Measurements from ENCODE around the gene LNPEP.

LNPEP gene

DNA sequence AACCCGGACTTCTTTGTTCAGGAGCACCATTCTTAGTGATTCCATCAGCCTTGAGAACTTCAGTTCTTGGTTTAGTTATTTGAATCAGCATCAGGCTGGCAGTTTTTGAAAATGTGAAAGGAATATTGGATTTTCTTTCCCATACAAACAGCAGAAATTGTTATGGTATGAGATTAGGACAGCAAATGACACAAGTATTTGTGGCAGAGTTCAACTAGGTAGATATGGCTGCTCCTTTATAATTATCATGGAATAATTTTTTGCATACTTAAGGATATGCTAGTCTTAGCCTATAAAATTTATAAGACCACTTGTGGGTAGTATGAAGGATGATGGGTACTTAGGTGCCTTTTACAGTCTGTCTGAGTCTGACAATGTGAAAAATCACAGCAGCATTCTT lies 34.0 kb upstream of the LNPEP start:
- intact Hi-C loops (cut with DNase I; ENCODE audit: low total_unique reads) = no loop called here
- no peaks in the 10 kb centered on the region for H3K9me3 ChIP-seq
- TF ChIP-seq, protein P1, sequence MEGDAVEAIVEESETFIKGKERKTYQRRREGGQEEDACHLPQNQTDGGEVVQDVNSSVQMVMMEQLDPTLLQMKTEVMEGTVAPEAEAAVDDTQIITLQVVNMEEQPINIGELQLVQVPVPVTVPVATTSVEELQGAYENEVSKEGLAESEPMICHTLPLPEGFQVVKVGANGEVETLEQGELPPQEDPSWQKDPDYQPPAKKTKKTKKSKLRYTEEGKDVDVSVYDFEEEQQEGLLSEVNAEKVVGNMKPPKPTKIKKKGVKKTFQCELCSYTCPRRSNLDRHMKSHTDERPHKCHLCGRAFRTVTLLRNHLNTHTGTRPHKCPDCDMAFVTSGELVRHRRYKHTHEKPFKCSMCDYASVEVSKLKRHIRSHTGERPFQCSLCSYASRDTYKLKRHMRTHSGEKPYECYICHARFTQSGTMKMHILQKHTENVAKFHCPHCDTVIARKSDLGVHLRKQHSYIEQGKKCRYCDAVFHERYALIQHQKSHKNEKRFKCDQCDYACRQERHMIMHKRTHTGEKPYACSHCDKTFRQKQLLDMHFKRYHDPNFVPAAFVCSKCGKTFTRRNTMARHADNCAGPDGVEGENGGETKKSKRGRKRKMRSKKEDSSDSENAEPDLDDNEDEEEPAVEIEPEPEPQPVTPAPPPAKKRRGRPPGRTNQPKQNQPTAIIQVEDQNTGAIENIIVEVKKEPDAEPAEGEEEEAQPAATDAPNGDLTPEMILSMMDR (IDR thresholded peaks at IDR 0.05) = no peak
- H3K4me3 ChIP-seq = no peak overlapping the region
- H3K4me1 ChIP-seq = peaks cover 0 to 17% (median 0%) of the 10 kb centered on the region in 4 donors
- no peaks in the 10 kb centered on the region for H3K27me3 ChIP-seq
- peaks cover 0 to 9% (median 0%) of the 10 kb centered on the region in 3 donors for H3K36me3 ChIP-seq
- DNase-seq = no peak
- H3K27ac ChIP-seq = no peak overlapping the region

DNA sequence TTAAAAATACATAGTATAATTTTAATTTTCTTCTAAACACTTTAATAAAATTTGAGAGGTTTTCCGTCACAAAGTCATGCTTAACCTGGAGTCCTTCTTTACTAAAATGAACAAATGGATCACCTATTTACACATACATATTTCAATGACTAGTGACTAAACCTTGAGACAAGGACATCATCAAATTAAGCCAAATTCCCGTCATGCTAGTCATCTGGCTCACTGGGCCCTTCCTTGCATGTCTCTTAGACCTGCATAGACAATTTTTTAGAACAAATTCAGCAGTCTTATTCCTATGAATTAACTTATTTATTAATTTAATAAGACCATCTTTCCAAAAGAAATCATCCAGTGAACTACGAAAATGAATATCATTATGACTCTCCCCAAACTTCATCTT lies 33.0 kb upstream of the LNPEP start:
- Histone ChIP-seq H3K9me3 (no peaks in the 10 kb centered on the region), H3K27me3 (no peaks in the 10 kb centered on the region), H3K4me3 (no peak overlapping the region), H3K36me3 (peaks cover 0 to 9% (median 0%) of the 10 kb centered on the region in 3 donors), H3K4me1 (peaks cover 0 to 17% (median 0%) of the 10 kb centered on the region in 4 donors), H3K27ac (no peak overlapping the region)
- TF ChIP-seq, protein P1 (IDR thresholded peaks at IDR 0.05) = no peak
- intact Hi-C loops (cut with DNase I; ENCODE audit: low total_unique reads) = no loop called here
- DNase-seq = no peak

DNA sequence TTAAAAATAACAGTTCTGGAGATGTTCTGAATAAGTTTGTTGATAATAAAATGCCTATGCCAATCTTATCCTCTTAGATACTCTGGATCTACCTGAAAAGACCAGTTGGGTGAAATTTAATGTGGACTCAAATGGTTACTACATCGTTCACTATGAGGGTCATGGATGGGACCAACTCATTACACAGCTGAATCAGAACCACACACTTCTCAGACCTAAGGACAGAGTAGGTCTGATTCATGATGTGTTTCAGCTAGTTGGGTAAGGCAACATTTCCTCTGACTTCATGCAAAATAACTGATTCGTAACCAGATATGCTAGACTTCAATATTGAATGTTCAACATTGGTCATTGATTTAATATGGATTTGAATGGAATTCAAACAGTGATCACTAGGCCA lies 32.6 kb upstream of the LNPEP start:
- no peak for DNase-seq
- intact Hi-C loops (cut with DNase I; ENCODE audit: low total_unique reads) = no loop called here
- H3K9me3 ChIP-seq = no peaks in the 10 kb centered on the region
- H3K4me1 ChIP-seq = peaks cover 0 to 17% (median 0%) of the 10 kb centered on the region in 4 donors
- peak overlapping the region in 1 of 2 donors; percentile 25 for H3K27ac ChIP-seq
- H3K27me3 ChIP-seq = no peaks in the 10 kb centered on the region
- TF ChIP-seq, protein P1 (IDR thresholded peaks at IDR 0.05) = no peak
- no peak overlapping the region for H3K4me3 ChIP-seq
- peaks cover 0 to 9% (median 0%) of the 10 kb centered on the region in 3 donors for H3K36me3 ChIP-seq

DNA sequence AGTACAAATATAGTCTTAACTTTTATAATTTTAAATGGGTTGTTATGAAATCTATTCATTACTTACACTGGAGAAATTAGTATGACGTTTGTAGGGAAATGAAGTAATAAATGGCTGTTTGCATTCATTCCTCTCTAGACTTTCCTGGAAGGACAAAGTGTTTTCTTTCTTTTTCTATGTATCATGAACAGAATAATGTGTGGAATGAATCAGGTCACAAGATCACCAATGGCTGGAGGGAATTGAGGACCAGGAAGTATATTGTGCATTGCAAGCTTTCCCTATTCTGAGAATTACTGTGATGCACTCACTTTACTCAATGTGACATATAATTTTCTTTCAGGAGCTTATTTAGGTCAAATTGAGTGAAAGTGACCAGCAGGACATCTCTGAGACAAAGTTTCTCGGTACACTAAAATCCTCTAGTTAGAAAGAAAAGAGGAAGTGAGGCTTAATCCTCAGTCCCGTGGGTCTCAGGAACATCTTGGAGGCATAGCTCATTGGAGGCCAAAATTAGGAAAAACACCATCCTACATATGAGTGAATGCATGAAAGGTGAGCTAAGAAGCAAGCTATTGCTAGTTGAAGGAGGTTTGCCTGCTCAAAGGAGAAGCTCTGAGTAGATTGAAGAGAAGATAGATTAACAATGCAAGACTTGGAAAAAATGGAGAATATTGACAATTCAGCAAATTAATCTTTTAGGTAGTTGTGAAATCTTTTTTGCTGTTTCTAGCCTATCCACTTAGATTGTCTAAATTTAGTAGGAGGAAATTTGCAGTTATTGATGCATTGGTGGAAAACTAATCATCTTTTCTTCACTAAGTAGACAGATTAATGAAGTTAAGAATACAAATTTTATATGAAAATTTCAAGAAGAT lies 31.6 kb upstream of the LNPEP start:
- DNase-seq = no peak
- Histone ChIP-seq H3K9me3 (no peaks in the 10 kb centered on the region), H3K36me3 (peaks cover 0 to 12% (median 3%) of the 10 kb centered on the region in 3 donors), H3K4me3 (no peak overlapping the region), H3K4me1 (peaks cover 0 to 17% (median 0%) of the 10 kb centered on the region in 4 donors), H3K27me3 (no peaks in the 10 kb centered on the region), H3K27ac (peak overlapping the region in 1 of 2 donors; percentile 34)
- intact Hi-C loops (cut with DNase I; ENCODE audit: low total_unique reads) = no loop called here
- TF ChIP-seq, protein P1 (IDR thresholded peaks at IDR 0.05) = no peak

DNA sequence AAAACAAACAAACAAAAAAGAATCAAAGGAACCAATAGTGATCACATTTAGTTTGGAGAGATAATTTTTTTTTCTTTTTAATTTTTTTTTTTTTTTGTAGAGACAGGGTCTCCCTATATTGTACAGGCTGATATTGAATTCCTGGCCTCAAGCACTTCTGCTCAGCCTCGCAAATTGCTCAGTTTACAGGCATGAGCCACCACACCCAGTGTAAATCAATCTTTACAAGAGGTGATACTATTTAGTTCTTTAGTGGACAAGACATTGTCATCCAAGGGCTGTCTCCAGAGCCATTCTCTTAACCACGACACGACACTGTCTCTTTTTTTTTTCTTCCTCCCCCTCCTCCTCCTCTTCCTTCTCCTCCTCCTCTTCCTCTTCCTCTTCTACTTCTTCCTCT lies 30.0 kb upstream of the LNPEP start:
- H3K27ac ChIP-seq = no peak overlapping the region
- H3K27me3 ChIP-seq = no peaks in the 10 kb centered on the region
- H3K9me3 ChIP-seq = no peaks in the 10 kb centered on the region
- peaks cover 0 to 16% (median 3%) of the 10 kb centered on the region in 3 donors for H3K36me3 ChIP-seq
- H3K4me1 ChIP-seq = peaks cover 0 to 11% (median 0%) of the 10 kb centered on the region in 4 donors
- no peak for DNase-seq
- no peak overlapping the region for H3K4me3 ChIP-seq
- TF ChIP-seq, protein P1 (IDR thresholded peaks at IDR 0.05) = no peak
- intact Hi-C loops (cut with DNase I; ENCODE audit: low total_unique reads) = no loop called here
